Right atrium auricular region (tissue), 2 donors: Measurements from ENCODE around the gene SMYD3. TPM values are rescaled to one million over a fixed set of nuclear protein-coding genes. Genes with fewer than 3 reads are reported as not detected.

ENCODE experiments used
- DNase-seq: peaks from one replicate; pipeline ENCODE4 v3.0.0-alpha.2; 2019; ENCODE audit warnings: low spot score
- H3K27ac ChIP-seq, 2 donors: fragments of 200-600 bp; sonication (generic); 1 replicate in 1 of 2; 2 replicates in 1 of 2; pipeline ENCODE4 v1.5.1; 2016 to 2019
- H3K27me3 ChIP-seq, 2 donors: fragments of 200-600 bp; sonication (generic); one replicate each; pipeline versions ENCODE4 v1.5.1 to v1.6.0; 2017 to 2019
- H3K36me3 ChIP-seq: fragments of 200-600 bp; sonication (generic); one replicate; pipeline ENCODE4 v1.5.1; 2016
- H3K4me1 ChIP-seq, 2 donors: fragments of 200-600 bp; sonication (generic); one replicate each; pipeline versions ENCODE4 v1.5.1 to v1.6.0; 2017 to 2019
- H3K4me3 ChIP-seq, 2 donors: fragments of 200-600 bp; sonication (generic); 1 replicate in 1 of 2; 2 replicates in 1 of 2; pipeline ENCODE4 v1.5.1; 2017 to 2019; ENCODE audit warnings: mild to moderate bottlenecking in 1 of 2, moderate library complexity in 1 of 2
- H3K9me3 ChIP-seq, 2 donors: fragments of 200-600 bp; sonication (generic); one replicate each; pipeline ENCODE4 v1.5.1; 2019
- total RNA-seq, 2 donors: library from RNA; depleted of rRNA; stranded (reverse); fragments of >200 nt; gene quantifications; one replicate each; pipeline ENCODE4 v1.1.0, GENCODE V29; 2016
- TF ChIP-seq, protein P1 (sequence below), 2 donors: fragments of 200-600 bp; sonication (generic); IDR thresholded peaks; one replicate each; pipeline ENCODE4 v1.5.1; 2019; ENCODE audit warnings: antibody characterized with exemption in 2 of 2

Gene SMYD3
- total RNA-seq, 2 donors from 2014 or later, result 7.9 to 8.5 TPM

DNA sequence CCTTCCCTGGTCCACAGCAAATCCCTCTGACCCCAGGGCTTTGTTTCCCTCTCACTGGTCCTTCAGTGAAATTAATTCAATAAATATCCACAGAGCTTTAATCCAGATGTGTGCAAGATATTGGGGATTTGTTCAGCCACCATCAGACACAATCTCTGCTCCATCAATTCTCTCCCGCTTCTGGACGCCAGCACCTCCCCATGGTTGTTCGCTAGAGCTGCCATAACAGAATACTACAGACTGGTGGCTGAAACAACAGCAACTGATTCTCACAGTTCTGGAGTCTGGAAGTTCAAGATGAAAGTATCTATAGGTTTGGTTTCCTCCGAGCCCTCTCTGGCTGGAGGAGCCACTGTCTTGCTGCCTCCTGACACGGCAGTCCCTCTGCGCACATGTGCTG, 303.9 kb downstream of the SMYD3 start:
- no peaks in the 10 kb centered on the region for H3K4me1 ChIP-seq
- no peaks in the 10 kb centered on the region for H3K27me3 ChIP-seq
- H3K36me3 ChIP-seq, result no peaks in the 10 kb centered on the region
- no peak overlapping the region for H3K27ac ChIP-seq
- TF ChIP-seq, protein P1, sequence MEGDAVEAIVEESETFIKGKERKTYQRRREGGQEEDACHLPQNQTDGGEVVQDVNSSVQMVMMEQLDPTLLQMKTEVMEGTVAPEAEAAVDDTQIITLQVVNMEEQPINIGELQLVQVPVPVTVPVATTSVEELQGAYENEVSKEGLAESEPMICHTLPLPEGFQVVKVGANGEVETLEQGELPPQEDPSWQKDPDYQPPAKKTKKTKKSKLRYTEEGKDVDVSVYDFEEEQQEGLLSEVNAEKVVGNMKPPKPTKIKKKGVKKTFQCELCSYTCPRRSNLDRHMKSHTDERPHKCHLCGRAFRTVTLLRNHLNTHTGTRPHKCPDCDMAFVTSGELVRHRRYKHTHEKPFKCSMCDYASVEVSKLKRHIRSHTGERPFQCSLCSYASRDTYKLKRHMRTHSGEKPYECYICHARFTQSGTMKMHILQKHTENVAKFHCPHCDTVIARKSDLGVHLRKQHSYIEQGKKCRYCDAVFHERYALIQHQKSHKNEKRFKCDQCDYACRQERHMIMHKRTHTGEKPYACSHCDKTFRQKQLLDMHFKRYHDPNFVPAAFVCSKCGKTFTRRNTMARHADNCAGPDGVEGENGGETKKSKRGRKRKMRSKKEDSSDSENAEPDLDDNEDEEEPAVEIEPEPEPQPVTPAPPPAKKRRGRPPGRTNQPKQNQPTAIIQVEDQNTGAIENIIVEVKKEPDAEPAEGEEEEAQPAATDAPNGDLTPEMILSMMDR (IDR thresholded peaks at IDR 0.05), result no peak
- no peak for DNase-seq
- no peaks in the 10 kb centered on the region for H3K9me3 ChIP-seq
- no peak overlapping the region for H3K4me3 ChIP-seq

DNA sequence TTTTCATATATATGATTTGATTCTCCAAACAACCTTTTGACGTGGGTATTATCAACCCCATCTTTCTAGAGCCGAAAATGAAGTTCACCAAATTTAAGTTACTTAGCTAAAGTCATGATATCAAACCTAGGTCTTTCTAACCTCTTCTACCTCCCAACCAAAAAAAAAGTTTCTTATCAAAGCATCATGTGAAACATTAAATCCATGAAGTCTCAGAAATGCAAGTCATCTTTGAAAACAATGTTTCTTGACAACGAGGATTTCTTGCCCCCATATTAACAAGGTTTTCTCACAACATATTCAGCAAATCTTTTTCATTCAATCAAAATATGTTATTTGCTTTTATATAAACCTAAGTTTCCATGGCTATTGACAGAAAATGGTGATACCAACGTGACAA, 306.3 kb downstream of the SMYD3 start:
- TF ChIP-seq, protein P1 (IDR thresholded peaks at IDR 0.05), result no peak

DNA sequence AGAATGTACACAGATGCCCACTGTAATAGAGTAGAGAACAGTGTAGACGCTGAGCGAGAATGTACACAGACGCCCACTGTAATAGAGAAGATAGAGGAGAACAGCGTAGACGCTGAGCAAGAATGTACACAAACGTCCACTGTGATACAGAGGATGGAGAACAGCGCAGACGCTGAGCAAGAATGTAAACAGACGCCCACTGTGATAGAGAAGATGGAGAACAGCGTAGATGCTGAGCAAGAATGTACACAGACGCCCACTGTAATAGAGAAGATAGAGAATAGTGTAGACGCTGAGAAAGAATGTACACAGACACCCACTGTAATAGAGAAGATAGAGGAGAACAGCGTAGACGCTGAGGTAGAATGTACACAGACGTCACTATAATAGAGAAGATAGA, 306.9 kb downstream of the SMYD3 start:
- H3K9me3 ChIP-seq, result no peaks in the 10 kb centered on the region
- H3K36me3 ChIP-seq, result no peaks in the 10 kb centered on the region
- H3K4me3 ChIP-seq, result no peak overlapping the region
- H3K4me1 ChIP-seq, result no peaks in the 10 kb centered on the region
- no peaks in the 10 kb centered on the region for H3K27me3 ChIP-seq
- H3K27ac ChIP-seq, result no peak overlapping the region
- TF ChIP-seq, protein P1 (IDR thresholded peaks at IDR 0.05), result no peak
- DNase-seq, result no peak

More for the DNA sequence above, 306.3 kb downstream of the SMYD3 start:
- Histone ChIP-seq H3K36me3 (no peaks in the 10 kb centered on the region), H3K9me3 (no peaks in the 10 kb centered on the region), H3K4me3 (no peak overlapping the region), H3K4me1 (no peaks in the 10 kb centered on the region), H3K27ac (no peak overlapping the region), H3K27me3 (no peaks in the 10 kb centered on the region)
- no peak for DNase-seq

DNA sequence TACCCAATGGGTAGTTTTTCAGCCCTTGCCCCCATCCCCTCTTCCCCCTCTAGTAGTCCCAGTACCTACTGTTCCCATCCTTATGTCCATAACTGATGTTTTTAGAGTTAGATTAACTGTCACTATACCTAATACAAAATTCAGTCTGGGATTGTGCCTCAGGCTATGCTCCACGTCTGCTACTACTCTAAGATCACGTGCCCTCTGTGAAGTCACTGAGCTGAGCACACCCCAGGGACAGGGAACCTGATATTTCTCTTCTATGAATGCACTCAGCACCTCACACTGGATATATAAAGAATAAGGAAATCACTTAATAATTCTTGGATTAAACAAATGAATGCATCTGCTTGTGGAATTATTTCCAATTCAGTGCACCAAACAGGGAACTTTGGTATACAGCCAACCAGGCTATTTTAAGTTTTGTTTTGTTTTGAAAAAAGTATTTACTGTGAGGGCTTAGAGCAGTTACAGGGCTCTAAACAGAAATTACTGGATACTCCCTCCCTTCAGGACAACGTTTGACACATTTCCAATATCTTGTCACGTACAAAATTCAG, 307.9 kb downstream of the SMYD3 start:
- Histone ChIP-seq H3K36me3 (no peaks in the 10 kb centered on the region), H3K27me3 (no peaks in the 10 kb centered on the region), H3K9me3 (no peaks in the 10 kb centered on the region), H3K27ac (no peak overlapping the region), H3K4me3 (no peak overlapping the region), H3K4me1 (no peaks in the 10 kb centered on the region)
- no peak for DNase-seq
- TF ChIP-seq, protein P1 (IDR thresholded peaks at IDR 0.05), result no peak

DNA sequence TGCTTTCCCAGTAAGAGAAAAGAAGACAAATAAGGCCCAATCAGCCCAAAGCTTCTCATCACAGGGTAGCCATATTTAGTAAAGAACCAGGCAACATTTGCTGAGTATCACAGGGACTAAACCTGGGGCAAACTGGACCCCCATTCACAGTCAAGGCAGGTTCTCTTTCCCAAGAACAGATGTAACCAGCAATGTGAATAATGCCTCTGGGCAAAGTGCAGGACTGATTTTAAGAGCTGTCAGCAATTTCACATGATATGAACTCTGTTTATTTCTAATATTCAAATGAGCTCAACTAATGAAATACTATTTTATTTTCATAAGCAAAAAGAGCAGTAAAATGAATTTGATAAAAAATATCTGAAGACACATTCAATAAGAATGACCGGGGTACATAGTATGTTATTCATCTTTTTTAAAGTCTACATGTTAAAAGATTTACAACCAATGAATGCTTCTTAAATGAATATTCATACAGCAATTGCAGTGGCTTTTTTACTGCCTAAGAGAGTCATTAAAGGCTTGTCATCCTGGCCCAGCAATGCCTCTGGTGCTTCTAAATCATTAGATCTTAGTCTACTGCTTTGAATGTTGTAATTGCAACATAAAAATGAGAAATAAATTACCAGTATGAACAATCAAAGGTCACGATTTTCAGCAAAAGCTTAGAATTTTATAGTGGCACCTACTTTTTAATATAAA, 308.8 kb downstream of the SMYD3 start:
- H3K4me3 ChIP-seq, result no peak overlapping the region
- TF ChIP-seq, protein P1 (IDR thresholded peaks at IDR 0.05), result no peak
- no peaks in the 10 kb centered on the region for H3K36me3 ChIP-seq
- no peak overlapping the region for H3K27ac ChIP-seq
- H3K4me1 ChIP-seq, result no peaks in the 10 kb centered on the region
- DNase-seq, result no peak
- no peaks in the 10 kb centered on the region for H3K9me3 ChIP-seq
- H3K27me3 ChIP-seq, result no peaks in the 10 kb centered on the region

DNA sequence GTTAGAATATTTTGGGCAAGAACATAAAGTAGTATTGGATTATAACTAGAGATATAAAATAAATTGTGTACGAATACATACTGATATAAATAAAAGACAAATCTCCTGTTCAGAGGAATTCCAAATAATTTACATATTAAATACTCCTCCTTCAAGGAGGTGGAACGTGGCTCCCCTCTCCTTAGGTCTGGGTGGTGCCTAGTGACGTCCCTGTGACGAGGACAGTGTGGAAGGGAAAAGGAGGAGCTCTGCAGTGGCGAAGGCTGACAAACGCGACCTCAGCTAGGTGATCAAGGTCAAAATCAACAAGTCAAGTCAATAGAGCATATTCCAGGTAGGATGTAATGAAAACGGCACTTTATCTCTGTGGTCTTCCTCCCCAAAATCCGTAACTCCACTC, 310.0 kb downstream of the SMYD3 start:
- Histone ChIP-seq H3K4me1 (no peaks in the 10 kb centered on the region), H3K27ac (no peak overlapping the region), H3K9me3 (no peaks in the 10 kb centered on the region), H3K36me3 (no peaks in the 10 kb centered on the region), H3K27me3 (no peaks in the 10 kb centered on the region), H3K4me3 (no peak overlapping the region)
- no peak for DNase-seq
- TF ChIP-seq, protein P1 (IDR thresholded peaks at IDR 0.05), result no peak
